Sigmoid colon (tissue), 4 donors: Measurements from ENCODE around the gene FHIP1B.

Experiments
- CTCF ChIP-seq, 4 experiments: fragments of 450-650 bp in 3 of 4; fragments of 200-600 bp in 1 of 4; IDR thresholded peaks; one replicate each; pipeline ENCODE4 v1.5.1; 2016 to 2019; ENCODE audit warnings: antibody characterized with exemption in 4 of 4, mild to moderate bottlenecking in 3 of 4, moderate library complexity in 2 of 4
- POLR2AphosphoS5 ChIP-seq, 4 donors: sonication (generic); formaldehyde crosslinking; IDR thresholded peaks; one replicate each; pipeline ENCODE4 v1.6.1; 2017; ENCODE audit warnings: antibody characterized with exemption in 4 of 4

- TF ChIP-seq POLR2AphosphoS5 (IDR thresholded peaks at IDR 0.05) (no peak), CTCF (IDR thresholded peaks at IDR 0.05) (no peak)
Observed at GRCh38 chr11:6214530-6214929, 19.9 kb downstream of the FHIP1B start.
